ENCODE measurements around the gene DYDC1. TPM values are rescaled to one million over a fixed set of nuclear protein-coding genes. Genes with fewer than 3 reads are reported as not detected.

The DYDC1 gene
- total RNA-seq, 1 donor = not detected

Other genes starting within 250 kb of the DYDC1 start
- 0.27 TPM for gene PLAC9, start 224.0 kb downstream of the DYDC1 start, total RNA-seq
- 54.4 TPM for gene ANXA11, start 151.2 kb downstream of the DYDC1 start, total RNA-seq
- under 0.01 TPM for gene MAT1A, start 67.1 kb downstream of the DYDC1 start, total RNA-seq
- gene DYDC2, start within 50 bp of the DYDC1 start, total RNA-seq = not detected
- gene PRXL2A, start 51.8 kb upstream of the DYDC1 start, total RNA-seq = 6.5 TPM
- 29.6 TPM for gene TSPAN14, start 97.6 kb upstream of the DYDC1 start, total RNA-seq
- gene SH2D4B, start 181.1 kb upstream of the DYDC1 start, total RNA-seq = under 0.01 TPM

Data from hematopoietic multipotent progenitor cell (in vitro differentiated cells).